GM19467 (cell line): ENCODE data around the gene FOLR1.

Experiments
- ATAC-seq: cut with Tn5 transposase; IDR thresholded peaks from one replicate; pipeline ENCODE4 v1.9.1; 2021; ENCODE audit warnings: mild to moderate bottlenecking, moderate library complexity; ENCODE audit not compliant: unreplicated experiment

FOLR1 gene

DNA sequence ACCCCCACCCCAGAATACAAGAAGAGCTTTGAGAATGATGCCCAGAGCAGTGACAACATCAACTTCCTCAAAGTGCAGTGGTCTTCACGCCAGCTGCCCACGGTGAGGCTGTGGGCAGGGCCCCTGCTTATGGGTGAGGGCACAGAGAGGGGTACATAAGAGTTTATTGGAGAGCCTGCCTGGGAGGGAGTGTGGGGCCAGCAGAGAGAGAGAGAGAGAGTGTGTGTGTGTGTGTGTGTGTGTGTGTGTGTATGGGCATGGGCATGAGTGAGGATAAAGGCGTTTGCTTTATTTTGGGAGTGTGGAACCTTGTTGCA, 42.5 kb downstream of the FOLR1 start:
- ATAC-seq = no peak

GRCh38 chr11:72234920-72235319, 43.0 kb downstream of the FOLR1 start:
- ATAC-seq = no peak

DNA sequence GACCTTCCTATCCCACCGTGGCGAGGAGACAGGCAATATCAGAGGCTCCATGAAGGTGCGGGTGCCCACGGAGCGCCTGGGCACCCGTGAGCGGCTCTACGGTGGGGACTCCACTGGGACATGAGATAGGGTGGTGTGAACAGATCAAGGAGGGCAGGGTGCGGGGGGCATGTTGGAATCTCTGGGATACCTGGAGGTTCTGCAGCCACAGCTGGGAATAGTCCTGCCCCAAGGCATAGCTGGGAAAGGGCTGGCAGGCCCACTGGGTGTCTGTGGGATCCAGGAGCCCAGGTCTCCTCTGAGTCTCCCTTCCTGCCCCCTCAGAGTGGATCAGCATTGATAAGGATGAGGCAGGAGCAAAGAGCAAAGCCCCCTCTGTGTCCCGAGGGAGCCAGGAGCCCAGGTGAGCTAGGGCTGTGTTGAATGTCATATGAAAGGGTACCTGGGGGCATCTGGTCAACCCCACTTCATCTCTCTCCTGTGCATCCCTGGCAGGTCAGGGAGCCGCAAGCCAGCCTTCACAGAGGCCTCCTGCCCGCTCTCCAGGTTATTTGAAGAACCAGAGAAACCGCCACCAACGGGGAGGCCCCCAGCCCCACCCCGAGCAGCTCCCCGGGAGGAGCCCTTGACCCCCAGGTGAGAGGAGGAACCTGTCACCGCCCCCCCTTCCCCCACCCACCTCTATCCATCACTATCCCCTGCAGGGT, 43.6 kb downstream of the FOLR1 start:
- no peak for ATAC-seq

DNA sequence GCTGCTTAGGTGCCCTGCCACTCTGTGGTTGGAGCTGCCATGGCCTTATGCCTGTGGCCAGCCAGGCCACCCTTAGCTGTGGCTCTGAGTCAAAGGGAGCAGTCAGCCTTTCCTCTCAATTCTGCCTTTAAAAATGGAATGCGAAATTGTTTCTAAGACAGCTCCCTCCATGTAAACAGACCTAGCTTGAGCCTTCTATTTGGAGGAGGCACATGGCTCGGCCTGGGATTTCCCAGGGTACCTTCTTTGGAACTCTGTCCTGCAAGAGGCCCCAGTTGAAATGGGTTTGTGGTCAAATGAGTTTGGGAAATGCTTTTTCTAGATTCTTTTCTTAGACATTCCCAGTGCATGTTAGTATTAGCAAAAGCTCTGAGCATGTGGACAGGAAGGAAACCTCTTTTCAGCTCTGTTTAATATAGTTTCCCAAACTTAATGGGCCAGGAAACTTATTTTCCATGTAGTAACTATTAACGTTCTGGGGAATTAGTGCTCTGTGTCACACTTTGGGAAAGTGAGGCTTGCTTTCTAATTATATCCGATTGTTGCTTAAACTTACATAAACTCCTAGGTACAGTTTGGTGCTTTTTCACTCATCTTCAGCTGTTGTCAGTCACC, 44.2 kb downstream of the FOLR1 start:
- ATAC-seq = no peak

DNA sequence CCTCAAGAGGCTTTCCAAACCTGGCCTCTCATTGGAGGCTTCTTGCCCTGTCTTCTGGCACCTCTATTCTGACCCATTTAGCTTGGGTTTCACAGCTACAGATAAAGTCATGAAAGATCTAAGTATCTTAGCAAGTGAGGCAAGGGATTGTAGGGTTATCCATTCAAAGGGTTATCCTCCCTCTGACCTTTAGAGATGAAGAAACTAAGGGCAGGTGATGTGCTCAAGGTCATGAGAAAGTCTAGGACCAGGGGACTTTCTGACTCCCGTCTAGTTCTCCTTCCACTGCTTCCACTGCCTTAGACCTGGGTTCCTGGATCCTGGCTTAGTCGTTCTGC, 44.8 kb downstream of the FOLR1 start:
- no peak for ATAC-seq

DNA sequence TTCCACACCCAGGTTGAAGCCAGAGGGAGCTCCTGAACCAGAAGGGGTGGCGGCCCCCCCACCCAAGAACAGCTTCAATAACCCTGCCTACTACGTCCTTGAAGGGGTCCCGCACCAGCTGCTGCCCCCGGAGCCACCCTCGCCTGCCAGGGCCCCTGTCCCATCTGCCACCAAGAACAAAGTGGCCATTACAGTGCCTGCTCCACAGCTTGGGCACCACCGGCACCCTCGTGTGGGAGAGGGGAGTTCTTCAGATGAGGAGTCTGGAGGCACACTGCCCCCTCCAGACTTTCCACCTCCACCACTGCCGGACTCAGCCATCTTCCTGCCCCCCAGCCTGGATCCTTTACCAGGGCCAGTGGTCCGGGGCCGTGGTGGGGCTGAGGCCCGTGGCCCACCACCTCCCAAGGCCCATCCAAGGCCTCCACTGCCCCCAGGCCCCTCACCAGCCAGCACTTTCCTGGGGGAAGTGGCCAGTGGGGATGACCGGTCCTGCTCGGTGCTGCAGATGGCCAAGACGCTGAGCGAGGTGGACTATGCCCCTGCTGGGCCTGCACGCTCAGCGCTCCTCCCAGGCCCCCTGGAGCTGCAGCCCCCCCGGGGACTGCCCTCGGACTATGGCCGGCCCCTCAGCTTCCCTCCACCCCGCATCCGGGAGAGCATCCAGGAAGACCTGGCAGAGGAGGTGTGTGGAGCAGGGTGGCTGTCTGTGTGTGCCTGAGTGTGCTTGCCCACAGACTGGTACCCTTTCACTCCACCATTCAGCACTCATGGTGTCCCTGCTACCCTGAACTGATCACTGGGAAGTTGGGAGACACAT, 45.4 kb downstream of the FOLR1 start:
- ATAC-seq = no peak

GRCh38 chr11:72238040-72238450, 46.1 kb downstream of the FOLR1 start:
- no peak for ATAC-seq

DNA sequence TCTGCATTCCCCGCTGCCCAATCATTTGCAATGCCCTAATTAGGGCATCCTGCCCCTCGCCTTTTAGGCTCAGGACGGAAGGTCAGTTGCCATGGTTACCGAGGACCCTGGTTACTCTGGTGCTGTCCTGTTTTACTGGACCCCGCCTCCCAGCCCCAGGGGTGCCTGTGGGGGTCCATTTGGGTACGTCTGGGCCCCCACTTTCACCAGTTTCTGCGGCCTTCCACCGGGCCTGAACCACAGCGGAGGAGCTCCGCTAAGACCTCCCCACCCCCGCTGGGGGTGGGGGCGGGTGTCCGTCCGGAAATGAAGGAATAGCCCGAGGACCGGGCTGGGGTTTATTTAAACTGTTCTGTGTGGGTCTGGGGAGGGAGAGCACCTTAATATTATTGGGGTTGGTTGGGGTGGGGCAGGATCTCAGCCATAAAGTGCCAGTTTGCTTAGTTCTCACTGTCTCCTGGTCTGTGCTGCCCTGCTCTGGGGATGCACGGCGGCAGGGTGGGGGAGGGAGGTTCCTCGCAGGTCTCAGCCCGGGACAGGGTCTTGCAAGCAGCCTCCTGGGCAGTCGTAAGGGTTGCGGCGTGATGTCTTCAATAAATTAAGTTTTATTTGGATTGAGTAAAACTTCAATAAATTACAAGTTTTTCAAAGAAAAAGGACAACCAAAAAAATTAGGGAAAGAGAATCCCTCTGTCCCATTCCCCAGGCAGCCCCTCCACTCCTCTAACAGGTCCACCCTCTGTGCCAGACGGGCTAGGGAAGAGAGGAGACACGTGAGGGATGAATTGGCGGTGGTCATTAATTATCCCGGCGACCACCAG, 46.8 kb downstream of the FOLR1 start:
- ATAC-seq = no peak

DNA sequence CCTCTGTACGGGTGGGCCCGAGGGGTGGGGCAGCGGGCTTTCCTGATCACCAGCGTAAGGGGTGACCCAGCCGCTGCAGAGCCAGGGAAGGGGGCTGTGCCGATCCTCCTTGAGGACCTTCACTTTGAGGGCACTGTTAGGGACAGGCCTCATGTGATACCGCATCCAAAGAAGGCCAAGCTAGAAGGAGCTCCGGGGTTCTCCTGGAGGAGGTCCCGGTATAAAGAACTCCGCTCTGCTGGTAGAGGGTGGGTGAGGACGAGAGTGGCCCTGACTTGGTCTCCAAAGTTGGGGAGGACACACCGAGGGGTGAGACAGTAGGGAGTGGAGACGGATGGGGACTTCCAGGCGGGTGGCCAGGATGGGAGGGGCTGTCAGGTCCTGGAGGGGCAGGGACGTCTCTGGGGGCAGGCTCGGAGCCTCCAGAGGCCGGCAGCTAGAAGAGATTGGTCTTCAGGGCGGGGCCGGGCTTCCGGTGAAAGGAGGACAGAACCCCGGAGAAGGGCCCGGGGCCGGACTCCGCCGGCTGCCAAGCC, 47.4 kb downstream of the FOLR1 start:
- no peak for ATAC-seq

GRCh38 chr11:72239849-72240460, 48.0 kb downstream of the FOLR1 start:
- ATAC-seq = no peak

GRCh38 chr11:72240461-72241290, 48.7 kb downstream of the FOLR1 start:
- no peak for ATAC-seq

GRCh38 chr11:72241291-72241781, 49.4 kb downstream of the FOLR1 start:
- no peak for ATAC-seq

DNA sequence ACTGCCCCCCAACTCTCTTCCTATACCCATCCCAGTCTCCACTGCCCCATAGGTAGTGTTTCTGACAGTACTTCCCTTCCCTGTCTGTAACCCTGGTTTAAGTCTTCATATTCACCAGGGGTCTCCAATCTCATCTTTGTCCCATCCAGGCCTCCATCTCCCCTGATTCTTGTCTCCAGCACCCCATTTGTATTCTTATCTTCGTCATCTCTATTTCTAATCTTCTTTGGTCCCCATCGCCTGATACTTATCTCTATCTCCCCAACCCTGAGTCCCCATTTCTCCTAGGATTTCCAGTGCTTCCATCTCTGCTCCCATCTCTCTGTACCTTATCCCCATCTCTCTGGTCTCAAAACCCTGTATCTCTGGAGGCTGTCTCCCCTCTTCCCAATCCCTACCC, 50.2 kb downstream of the FOLR1 start:
- no peak for ATAC-seq

GRCh38 chr11:72243173-72244059, 51.5 kb downstream of the FOLR1 start:
- no peak for ATAC-seq

- ATAC-seq = no peak
Measured at GRCh38 chr11:72244060-72244360, 52.1 kb downstream of the FOLR1 start, which contains the start of gene PHOX2A. Gene PHOX2A (minus strand): TSS chr11:72244176. CDS start chr11:72244004, 172 bp downstream.

GRCh38 chr11:72244361-72245262, 52.7 kb downstream of the FOLR1 start:
- no peak for ATAC-seq

GRCh38 chr11:72245263-72245816, 53.4 kb downstream of the FOLR1 start:
- ATAC-seq = no peak
